ENCODE measurements around the gene ADPRM.

ADPRM gene

GRCh38 chr17:10738521-10739258, 41.3 kb downstream of the ADPRM start:
- DNase-seq (ENCODE audit: low read depth in 1 of 2, low spot score in 1 of 2) = no peak

DNA sequence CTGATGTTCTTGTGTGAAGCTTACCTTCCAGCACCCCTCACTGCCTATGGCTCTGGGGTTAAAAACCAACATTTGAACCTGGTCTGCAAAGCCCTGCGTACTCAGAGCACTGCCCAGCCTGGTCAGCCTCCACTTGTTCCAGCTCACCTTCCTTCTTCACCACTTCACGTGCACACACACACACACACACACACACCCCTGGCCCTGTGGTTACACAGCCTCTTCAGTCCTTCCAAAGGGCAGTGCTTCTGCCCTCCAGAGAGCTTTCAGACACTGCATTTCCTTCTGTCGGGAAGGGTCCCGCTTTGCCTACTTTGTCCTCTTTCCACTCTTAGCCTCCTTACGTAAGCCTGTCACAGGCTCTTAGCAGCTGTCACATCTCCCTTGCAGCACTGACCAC, 42.0 kb downstream of the ADPRM start:
- no peak for DNase-seq (ENCODE audit: low read depth in 1 of 2, low spot score in 1 of 2)

DNA sequence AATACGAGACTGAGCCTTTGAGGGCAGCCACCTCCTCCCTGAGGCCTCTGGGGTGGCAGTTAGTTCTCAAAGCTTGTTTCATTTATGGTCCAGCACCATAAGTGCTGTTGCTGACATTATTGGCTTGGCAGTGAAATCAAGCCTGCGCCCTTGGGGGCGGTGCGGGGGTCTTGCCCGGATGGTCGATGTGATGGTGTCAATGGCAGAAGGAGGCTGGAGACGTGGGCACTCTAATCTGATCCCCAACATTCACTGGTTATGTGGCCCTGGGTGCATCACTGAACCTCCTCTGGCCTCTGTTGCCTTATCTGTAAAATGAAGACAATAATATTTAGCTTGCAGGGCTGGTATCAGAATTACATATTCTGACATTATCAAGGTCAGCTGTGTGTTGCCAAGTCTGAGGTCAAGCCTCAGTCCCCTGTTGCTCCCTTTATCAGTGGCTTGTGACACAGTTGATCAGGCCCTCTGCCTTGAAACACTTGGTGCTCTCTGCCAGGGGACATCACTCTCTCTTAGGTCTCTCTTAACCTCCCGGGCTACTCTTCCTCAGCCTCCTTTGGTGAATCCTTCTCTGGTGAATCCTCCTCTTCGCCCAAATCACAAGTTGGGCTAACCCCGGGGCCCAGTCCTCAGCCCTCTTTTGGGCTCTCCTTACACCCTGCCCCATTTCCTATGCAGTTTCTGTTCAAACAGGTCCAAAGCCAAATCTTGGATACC, 44.2 kb downstream of the ADPRM start:
- DNase-seq (ENCODE audit: low read depth in 1 of 2, low spot score in 1 of 2) = no peak

DNA sequence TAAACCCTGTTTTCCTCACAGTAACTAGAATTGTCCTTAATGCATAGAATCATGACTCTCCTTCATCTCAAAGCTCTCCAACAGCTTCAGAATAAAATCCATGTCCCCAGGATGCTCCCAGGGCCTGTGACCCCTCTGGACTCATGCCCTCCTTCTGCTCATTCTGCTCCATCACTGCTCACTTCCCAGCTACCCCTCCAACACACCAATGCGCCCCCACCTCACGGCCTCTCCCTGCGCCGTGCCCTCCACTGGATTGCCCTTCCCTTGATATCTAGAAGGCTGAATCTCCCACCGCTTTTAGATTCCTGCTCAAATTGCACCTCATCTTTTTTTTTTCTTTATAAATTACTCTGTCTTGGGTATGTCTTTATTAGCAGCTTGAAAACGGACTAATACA, 45.0 kb downstream of the ADPRM start:
- DNase-seq (ENCODE audit: low read depth in 1 of 2, low spot score in 1 of 2) = no peak

DNA sequence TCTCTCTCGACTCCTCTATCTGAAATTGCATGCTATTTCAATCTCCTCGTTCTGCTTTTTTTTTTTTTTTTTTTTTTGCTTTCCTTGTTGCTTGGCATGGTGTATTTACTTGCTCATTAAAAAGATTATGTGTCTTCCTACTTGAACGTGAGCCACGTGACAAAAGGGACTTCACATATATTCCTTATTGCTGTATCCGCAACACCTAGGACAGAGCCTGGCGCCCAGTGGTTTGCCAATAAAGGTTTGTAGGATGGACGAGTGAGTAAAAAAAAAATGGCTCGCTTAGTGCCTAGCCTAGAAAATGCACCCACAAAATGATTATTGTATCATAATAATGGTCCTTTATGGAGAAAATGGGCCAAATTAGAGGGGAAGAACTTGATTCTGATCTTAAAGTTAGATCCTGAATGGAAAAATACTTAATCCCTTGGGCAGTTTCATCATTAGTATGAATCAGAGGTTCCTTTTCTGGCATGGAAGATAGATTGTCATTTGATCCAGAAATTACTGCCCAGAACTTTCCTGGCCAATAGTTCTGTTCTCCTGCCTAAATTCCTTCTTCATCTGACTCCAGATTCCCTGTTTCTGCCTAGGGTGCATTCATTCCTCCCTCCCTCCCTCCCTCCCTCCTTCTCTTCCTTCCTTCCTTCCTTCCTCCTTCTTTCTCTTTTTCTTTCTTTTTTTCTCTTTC, 46.1 kb downstream of the ADPRM start:
- DNase-seq (ENCODE audit: low read depth in 1 of 2, low spot score in 1 of 2) = no peak

DNA sequence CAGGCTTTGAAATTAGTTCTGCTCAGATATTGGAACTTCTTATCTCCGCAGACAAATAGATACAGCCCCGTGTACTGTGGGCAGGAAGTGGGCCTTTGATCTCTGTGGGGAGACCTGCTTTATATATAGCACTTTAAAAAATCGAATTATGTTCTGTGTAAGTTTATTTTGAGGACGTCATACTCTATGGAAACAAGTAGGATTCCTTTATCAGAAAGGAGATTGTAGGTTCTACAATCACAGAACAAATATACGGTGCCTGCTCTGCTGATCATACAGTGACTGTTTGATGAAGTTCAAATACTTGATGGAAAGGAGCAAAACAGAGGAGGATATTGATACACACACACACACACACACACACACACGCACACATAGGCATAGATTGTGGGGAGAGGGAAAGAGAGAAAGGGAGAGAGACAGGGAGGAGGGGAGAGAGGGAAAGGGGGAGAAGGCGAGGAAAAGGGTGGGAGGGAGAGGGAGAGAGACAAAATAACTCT, 47.2 kb downstream of the ADPRM start:
- no peak for DNase-seq (ENCODE audit: low read depth in 1 of 2, low spot score in 1 of 2)

DNA sequence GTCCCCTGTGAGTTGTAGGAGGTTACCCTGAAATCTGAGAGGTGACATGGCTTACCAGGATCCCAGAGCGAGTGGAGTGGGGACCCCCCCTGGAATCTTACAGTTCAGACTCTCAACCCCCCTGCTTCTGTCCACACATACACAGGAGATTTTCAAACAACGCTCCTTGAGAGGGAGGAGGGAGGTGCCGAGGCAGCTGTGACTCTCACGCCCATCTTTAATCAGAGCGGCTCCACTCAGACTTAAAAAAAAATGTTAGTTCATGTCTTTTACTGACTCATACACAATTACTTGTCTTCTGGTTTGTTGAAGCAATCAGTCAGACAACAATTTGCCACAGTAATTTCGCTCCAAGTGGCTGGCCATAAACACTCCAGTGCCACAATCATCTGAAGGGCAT, 47.8 kb downstream of the ADPRM start:
- DNase-seq (ENCODE audit: low read depth in 1 of 2, low spot score in 1 of 2) = no peak

DNA sequence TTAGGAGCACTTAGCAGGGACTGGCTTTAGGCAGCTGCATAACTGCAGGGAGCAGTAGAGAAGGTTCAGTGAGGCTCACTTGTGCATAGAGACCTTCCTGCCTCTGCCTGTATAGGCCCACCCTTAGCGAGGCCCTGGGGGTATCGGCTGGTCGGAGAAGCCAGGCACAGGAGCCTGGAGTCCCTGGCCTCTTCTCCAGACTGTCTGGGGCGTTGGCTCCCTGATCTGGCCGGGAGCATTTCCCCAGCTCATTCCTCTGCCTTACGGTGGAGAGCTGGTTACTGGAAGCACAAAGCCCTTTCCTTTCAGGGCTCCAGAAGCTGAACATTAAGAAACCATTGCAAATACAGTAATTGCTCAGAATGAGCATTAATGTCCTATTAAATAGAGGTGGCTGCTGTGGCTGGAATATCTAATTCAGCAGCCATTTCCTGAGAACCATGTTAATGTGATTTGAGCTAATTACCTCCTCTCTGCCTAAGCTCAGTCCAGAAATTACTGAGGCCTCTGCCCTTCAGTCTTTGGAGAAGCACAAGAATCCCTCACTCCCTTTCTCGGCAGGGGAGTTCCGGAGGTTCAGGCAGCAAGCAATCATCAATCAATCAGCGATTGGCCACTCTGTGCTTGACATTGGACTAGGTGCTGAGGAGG, 51.3 kb downstream of the ADPRM start:
- DNase-seq (ENCODE audit: low read depth in 1 of 2, low spot score in 1 of 2) = no peak

DNA sequence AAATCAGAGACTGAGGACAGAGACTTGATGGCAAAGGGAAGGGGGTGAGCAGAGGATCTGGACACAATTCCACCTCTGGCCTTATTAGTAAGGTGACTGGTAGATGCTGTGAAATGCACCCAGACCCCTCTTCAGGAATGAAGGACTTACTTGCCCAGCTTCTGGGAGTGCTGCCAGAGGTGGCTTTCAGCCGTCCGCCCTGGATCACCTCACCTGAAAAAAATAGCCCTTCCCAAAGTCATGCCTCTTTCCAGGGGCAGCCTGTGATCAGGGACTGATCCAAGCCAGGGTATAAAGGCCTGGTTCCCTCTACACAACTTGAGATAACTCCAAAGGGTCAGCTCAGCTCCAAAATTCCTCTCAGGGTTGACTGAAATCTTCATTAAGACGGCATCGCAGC, 52.8 kb downstream of the ADPRM start:
- DNase-seq (ENCODE audit: low read depth in 1 of 2, low spot score in 1 of 2) = no peak

DNA sequence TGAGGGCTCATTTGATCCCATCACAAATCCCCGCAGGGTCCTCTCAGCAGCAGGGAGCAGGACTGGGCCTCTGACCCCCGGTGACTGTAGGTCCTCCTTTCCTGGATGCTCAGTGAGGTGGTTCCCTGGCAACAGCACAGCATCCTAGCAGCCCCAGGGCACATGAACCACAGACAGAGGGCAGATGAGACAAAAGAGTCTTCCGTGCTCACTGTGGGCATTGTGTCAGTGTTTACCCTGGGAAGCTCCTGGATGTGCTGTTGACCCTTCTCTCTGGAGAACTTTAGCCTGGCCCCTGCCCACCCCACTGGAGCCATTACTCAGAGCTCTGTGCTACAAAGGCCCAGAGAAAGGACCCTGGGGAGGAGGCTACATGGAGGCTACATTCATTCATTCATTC, 54.2 kb downstream of the ADPRM start:
- no peak for DNase-seq (ENCODE audit: low read depth in 1 of 2, low spot score in 1 of 2)

GRCh38 chr17:10752696-10753095, 55.3 kb downstream of the ADPRM start:
- no peak for DNase-seq (ENCODE audit: low read depth in 1 of 2, low spot score in 1 of 2)

- DNase-seq (ENCODE audit: low read depth in 1 of 2, low spot score in 1 of 2) = no peak
Measured at GRCh38 chr17:10754109-10754508, 56.7 kb downstream of the ADPRM start.

DNA sequence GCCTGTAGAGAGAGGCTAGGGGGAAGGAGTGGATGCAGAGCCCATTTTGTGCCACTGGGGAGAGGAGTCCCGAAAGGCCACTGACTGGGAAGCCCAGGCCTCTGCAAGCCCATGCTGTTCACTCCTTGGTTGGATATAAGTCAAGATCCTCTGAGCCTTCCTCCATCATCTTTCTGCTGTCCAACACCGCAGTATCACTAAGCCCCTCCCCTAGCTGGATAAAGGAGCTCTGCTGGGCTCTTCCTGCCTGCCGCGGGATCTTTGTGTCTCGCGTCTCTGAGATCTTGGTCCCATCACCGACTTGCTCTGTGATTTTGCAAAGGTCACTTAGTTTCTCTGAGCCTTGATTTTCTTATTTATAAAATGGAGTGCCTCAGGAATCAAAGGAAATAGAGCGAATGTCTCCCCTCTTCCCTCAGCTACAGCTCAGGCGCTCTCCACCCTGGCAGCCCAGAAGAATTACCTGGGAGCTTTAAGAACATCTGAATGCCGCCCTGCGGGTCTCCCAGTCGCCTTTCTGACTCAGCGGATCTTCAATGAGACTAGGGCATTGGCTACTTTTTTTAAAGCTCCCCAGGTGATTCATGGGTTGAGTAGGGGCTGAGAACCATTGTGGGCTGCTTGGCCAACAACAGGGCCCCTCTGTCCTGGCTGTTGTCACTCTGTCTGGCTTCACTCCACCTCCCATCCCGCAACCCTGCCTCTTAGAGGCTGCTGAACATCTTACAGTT, 57.6 kb downstream of the ADPRM start:
- no peak for DNase-seq (ENCODE audit: low read depth in 1 of 2, low spot score in 1 of 2)

- no peak for DNase-seq (ENCODE audit: low read depth in 1 of 2, low spot score in 1 of 2)
Measured at GRCh38 chr17:10755592-10756127, 58.3 kb downstream of the ADPRM start.

GRCh38 chr17:10756185-10756584, 58.8 kb downstream of the ADPRM start:
- no peak for DNase-seq (ENCODE audit: low read depth in 1 of 2, low spot score in 1 of 2)

DNA sequence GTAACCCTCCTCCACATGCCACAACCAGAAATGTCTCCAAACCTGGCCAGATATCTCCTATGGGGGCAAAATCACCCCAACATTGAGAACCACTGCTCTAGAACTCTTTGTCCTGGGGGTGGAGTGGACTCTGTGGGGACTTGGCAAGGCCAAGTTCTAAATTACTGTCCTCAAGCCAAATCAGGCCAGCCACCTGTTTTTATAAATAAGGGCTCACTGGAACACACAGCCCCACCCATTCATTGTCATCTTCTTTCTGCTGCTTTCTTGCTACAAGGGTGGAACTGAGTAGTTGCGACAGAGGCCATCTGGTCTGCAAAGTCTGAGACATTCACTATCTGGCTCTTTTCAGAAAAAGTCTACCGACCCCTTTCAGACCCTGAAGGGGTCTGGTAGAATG, 59.2 kb downstream of the ADPRM start:
- DNase-seq (ENCODE audit: low read depth in 1 of 2, low spot score in 1 of 2) = no peak

GRCh38 chr17:10757067-10757466, 59.7 kb downstream of the ADPRM start:
- DNase-seq (ENCODE audit: low read depth in 1 of 2, low spot score in 1 of 2) = no peak

- DNase-seq (ENCODE audit: low read depth in 1 of 2, low spot score in 1 of 2) = no peak
Measured at GRCh38 chr17:10757647-10758046, 60.3 kb downstream of the ADPRM start.

GRCh38 chr17:10758062-10758461, 60.7 kb downstream of the ADPRM start:
- no peak for DNase-seq (ENCODE audit: low read depth in 1 of 2, low spot score in 1 of 2)
